Sciatic nerve (tissue), 2 donors: Measurements from ENCODE around the gene HTT. TPM values are rescaled to one million over a fixed set of nuclear protein-coding genes. Genes with fewer than 3 reads are reported as not detected.

Source experiments
- ATAC-seq: fragments of 200-7000 bp; cut with Tn5 transposase; one replicate; pipeline ENCODE4 v1.9.1; 2020; ENCODE audit warnings: mild to moderate bottlenecking, moderate library complexity
- DNase-seq: peaks from one replicate; pipeline ENCODE4 v3.0.0-alpha.2; 2020; ENCODE audit warnings: low spot score
- intact Hi-C: fragments of 100-400 bp; cut with DNase I; formaldehyde crosslinking; loops from one replicate; pipeline ENCODE4 v1.14.2; 2022
- total RNA-seq: library from RNA; stranded (reverse); fragmentation: NEBNext Ultra II Directional; extraction: Animal tissue kit (Norgen Biotek cat#: 25700); gene quantifications from one replicate; pipeline ENCODE4 v1.2.1, GENCODE V29; 2021
- donor health status: DM: no; HTN: no; CAD: no.
- donor health status: DM: no; HTN: no; CAD: no.

HTT gene
- total RNA-seq, 1 donor from 2014 or later = 67.8 TPM

- intact Hi-C loops = no loop called here
- ATAC-seq (no peak), DNase-seq (no peak)
Measured at GRCh38 chr4:3237712-3238560, 163.5 kb downstream of the HTT start.

DNA sequence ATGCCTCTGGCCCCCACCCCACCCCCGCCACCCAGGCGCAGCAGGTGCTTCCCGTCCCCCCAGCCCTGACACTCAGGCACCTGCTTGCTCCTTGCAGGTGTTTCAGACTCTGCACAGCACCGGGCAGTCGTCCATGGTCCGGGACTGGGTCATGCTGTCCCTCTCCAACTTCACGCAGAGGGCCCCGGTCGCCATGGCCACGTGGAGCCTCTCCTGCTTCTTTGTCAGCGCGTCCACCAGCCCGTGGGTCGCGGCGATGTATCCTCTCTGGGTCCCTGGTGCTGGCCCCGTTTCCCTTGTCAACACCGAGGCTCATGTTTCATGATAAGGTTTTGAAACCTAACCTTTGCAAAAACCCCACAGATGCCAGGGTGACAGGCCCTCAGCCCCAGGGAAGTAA lies 164.2 kb downstream of the HTT start:
- DNase-seq = no peak
- ATAC-seq = no peak
- intact Hi-C loops = no loop called here

DNA sequence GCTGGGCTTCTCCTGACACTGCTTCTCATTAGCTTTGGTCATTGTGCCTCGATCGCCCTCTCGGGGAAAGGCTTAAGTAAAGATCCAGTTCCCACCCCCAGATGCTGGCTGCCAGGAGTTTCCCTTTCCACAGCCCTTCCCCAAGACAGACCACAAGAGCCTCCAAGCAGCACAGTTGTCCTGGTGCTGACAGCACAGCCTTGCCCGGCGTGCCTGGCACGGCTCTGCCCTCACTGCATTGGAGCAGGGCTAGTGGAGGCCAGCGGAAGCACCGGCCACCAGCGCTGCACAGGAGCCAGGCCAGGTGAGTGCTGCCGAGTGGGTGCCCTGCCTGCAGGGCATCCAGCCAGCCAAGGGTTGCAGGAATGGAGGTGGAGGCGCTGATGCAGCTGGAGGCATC lies 164.8 kb downstream of the HTT start:
- ATAC-seq (no peak), DNase-seq (no peak)
- intact Hi-C loops = no loop called here

DNA sequence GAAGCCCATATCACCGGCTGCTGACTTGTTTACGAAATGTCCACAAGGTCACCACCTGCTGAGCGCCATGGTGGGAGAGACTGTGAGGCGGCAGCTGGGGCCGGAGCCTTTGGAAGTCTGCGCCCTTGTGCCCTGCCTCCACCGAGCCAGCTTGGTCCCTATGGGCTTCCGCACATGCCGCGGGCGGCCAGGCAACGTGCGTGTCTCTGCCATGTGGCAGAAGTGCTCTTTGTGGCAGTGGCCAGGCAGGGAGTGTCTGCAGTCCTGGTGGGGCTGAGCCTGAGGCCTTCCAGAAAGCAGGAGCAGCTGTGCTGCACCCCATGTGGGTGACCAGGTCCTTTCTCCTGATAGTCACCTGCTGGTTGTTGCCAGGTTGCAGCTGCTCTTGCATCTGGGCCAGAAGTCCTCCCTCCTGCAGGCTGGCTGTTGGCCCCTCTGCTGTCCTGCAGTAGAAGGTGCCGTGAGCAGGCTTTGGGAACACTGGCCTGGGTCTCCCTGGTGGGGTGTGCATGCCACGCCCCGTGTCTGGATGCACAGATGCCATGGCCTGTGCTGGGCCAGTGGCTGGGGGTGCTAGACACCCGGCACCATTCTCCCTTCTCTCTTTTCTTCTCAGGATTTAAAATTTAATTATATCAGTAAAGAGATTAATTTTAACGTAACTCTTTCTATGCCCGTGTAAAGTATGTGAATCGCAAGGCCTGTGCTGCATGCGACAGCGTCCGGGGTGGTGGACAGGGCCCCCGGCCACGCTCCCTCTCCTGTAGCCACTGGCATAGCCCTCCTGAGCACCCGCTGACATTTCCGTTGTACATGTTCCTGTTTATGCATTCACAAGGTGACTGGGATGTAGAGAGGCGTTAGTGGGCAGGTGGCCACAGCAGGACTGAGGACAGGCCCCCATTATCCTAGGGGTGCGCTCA lies 165.8 kb downstream of the HTT start:
- intact Hi-C loops = no loop called here
- no peak for ATAC-seq
- DNase-seq = no peak

- ATAC-seq (no peak), DNase-seq (no peak)
- intact Hi-C loops = no loop called here
Measured at GRCh38 chr4:3240936-3241522, 166.5 kb downstream of the HTT start.

GRCh38 chr4:3241898-3242524 lies 167.5 kb downstream of the HTT start:
- DNase-seq (no peak), ATAC-seq (peak; percentile 38)
- intact Hi-C loops = no loop called here

GRCh38 chr4:3243136-3243780 lies 168.8 kb downstream of the HTT start:
- ATAC-seq (no peak), DNase-seq (no peak)
- intact Hi-C loops = no loop called here

DNA sequence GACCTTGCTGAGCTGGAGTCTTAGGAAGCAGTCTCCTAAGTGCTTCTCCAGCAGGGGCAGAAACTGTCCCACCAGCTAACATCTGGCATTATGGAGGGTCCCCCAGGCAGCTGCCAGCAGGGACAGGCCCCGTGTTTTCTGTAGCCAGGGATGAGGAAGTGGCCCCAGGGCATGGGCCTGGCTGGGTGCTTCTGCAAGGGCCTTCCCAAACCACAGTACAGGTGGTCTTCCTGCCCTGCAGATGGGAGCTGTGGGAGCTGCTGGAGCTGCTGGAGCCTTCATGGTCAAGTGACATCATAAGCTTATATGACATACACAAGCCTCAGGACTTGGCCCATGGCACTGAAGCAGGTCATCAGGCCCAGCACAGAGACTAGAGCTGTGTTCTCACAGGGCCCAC lies 169.5 kb downstream of the HTT start:
- intact Hi-C loops = no loop called here
- DNase-seq = no peak
- no peak for ATAC-seq

DNA sequence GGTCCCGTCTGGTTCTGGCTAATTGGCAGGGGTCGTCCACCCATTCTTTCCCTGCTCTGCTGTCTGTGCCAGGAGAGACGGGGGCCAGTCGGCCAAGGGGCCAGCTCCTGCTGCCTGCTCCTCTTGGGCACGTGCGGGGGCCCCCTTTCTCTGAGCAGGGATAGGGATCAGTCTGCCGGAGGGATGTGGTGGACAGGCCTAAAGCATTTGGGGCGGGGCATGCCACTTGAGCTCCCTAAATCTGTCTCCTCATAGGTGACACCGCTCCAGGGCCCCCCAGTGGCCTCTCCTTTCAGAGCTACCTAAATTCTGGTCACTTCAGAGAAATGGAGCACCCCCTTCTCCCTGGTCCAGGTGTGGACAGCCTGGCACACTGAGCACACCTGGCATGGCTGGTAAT lies 170.3 kb downstream of the HTT start:
- ATAC-seq (no peak), DNase-seq (no peak)
- intact Hi-C loops = no loop called here

DNA sequence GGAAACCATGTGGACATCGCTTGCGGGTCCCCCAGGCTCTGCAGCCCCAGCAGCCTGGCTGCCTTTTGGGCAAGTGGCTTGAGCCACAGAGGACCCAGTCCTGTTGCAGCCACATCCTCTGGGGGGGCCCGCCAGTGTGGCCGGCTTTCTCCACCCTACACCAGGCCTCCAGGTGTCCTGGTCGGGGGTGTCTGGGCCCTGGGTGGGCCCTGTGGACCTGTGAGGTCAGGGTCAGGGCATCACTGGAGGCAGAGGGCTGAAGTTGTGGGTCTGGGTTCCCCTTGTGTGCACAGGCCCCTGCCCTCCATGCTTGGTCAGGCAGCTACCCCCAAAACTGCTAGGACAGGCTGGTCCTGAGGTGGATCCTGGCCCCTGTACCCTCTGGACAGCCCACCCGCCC lies 171.2 kb downstream of the HTT start:
- DNase-seq (no peak), ATAC-seq (no peak)
- intact Hi-C loops = no loop called here

GRCh38 chr4:3246458-3247398 lies 172.2 kb downstream of the HTT start:
- DNase-seq = no peak
- ATAC-seq = no peak
- intact Hi-C loops = no loop called here

GRCh38 chr4:3247399-3248177 lies 173.1 kb downstream of the HTT start:
- intact Hi-C loops = no loop called here
- ATAC-seq = no peak
- DNase-seq = no peak

DNA sequence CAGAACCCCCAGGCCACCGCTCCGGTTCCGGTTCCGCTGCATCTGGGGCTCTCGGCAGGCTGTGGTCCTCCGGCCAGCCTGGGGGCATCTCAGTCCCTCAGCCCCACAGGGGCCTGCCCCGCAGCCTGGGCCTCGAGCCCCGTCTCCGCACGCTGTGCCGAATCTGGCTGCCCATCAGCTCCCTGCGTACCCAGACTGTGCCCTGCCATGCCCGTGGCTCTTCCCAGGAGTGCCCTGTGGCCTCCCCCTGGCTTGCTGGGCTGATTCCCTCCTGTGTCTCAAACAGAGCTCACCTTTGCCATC lies 173.6 kb downstream of the HTT start:
- intact Hi-C loops = no loop called here
- no peak for ATAC-seq
- DNase-seq = no peak

DNA sequence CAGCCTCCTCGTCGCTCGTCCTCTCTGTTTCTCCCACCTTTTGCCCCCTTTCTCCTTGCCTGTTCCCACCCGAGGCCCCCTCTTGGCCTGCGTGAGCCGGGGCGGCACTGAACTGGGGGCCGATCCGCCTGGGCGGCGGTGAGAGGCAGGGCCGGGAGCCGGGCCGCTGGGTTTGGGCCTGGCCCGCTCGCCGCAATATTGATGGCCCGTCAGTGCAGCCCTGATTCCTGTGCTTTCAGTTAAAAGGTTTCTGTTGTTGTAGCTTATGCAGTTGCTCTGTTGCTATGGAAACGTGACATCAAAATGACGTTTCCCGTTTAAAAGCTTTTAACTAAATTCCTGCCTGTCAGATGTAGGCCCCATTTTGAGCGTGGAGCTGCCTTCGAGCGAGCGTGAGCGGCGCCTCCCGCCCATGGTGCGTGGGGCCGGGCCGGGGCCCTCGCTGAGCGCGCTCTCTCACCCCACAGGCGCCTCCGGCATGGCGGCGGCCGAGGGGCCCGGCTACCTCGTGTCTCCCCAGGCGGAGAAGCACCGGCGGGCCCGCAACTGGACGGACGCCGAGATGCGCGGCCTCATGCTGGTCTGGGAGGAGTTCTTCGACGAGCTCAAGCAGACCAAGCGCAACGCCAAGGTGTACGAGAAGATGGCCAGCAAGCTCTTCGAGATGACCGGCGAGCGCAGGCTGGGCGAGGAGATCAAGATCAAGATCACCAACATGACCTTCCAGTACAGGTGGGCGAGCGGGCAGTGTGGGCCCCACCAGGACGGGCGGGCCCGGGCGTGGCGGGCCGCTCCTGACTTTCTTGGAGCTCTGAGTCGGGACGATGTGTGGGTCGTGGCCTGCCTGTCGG lies 174.6 kb downstream of the HTT start, which contains the start of gene MSANTD1:
TSS of gene MSANTD1 (plus strand) at position 349 of the 851 bp plus-strand sequence. CDS start at position 413, 64 bp downstream.
- DNase-seq (no peak), ATAC-seq (no peak)
- intact Hi-C loops = no loop called here

GRCh38 chr4:3249711-3250437 lies 175.4 kb downstream of the HTT start:
- ATAC-seq (no peak), DNase-seq (no peak)
- intact Hi-C loops = no loop called here
